Measurements from ENCODE around the gene CUL4A.

GRCh38 chr13:113296823-113297369 lies 87.5 kb downstream of the CUL4A start, which contains the start of gene LAMP1:
- TF ChIP-seq CTCF (conservative IDR thresholded peaks at IDR 0.05 in 1 of 2, IDR thresholded peaks at IDR 0.05 in 1 of 2; ENCODE audit: low read depth in 1 of 2, low read length in 2 of 2): no peak
- no peak for TF ChIP-seq EZH2 (IDR thresholded peaks at IDR 0.05; ENCODE audit: low read length, missing control alignments)

All from fibroblast of lung (primary cell).